B cell (primary cell): ENCODE results near the gene AUNIP. TPM values are rescaled to one million over a fixed set of nuclear protein-coding genes. Genes with fewer than 3 reads are reported as not detected.

ENCODE experiments used
- ATAC-seq: fragments of 200-7000 bp; cut with Tn5 transposase; one replicate; pipeline ENCODE4 v1.10.0; 2021; ENCODE audit warnings: low read depth, mild to moderate bottlenecking, moderate number of reproducible peaks, moderate library complexity
- CTCF ChIA-PET: fragments of 350-600 bp; sonication (Branson Sonifier 250); formaldehyde crosslinking; loops from one replicate; lab custom pipeline; 2021; ENCODE audit warnings: antibody characterized with exemption, inconsistent platforms; lab: Charles Lee
- POLR2A ChIA-PET: fragments of 350-600 bp; sonication (Branson Sonifier 250); formaldehyde crosslinking; loops from one replicate; lab custom pipeline; 2021; ENCODE audit warnings: antibody characterized with exemption; lab: Charles Lee
- DNase-seq: peaks from one replicate; pipeline ENCODE4 v3.0.0; 2013
- H2AFZ ChIP-seq: 2 replicates; pipeline ENCODE4 v1.6.1; 2012; ENCODE audit warnings: mild to moderate bottlenecking, low read depth, low read length; ENCODE audit not compliant: insufficient read depth, poor library complexity, severe bottlenecking
- H3K27ac ChIP-seq, 2 donors: 1 replicate in 1 of 2; 2 replicates in 1 of 2; pipeline ENCODE4 v1.5.1; 2012 to 2013; ENCODE audit warnings: low read length in 2 of 2, mild to moderate bottlenecking in 2 of 2, moderate library complexity in 1 of 2
- H3K27me3 ChIP-seq, 4 experiments: fragments of 200-600 bp in 1 of 4; sonication (generic) in 1 of 4; replicated peaks in 1 of 4; 1 replicate in 2 of 4; 2 replicates in 2 of 4; pipeline versions ENCODE4 v1.6.1 to v1.7.0; 2013 to 2016; ENCODE audit warnings: low read length in 3 of 4, mild to moderate bottlenecking in 2 of 4, mixed read lengths in 1 of 4, moderate library complexity in 1 of 4; ENCODE audit not compliant: insufficient read depth in 4 of 4, control insufficient read depth in 3 of 4; ENCODE audit errors: control extremely low read depth in 1 of 4
- H3K36me3 ChIP-seq, 2 experiments: replicated peaks in 1 of 2; 1 replicate in 1 of 2; 2 replicates in 1 of 2; pipeline versions ENCODE4 v1.6.1 to v1.7.1; 2013; ENCODE audit warnings: low read length in 1 of 2; ENCODE audit not compliant: insufficient read depth in 2 of 2, control insufficient read depth in 1 of 2; ENCODE audit errors: control extremely low read depth in 1 of 2, extremely low read depth in 1 of 2
- H3K4me1 ChIP-seq, 2 donors: fragments of 200-600 bp in 1 of 2; sonication (generic) in 1 of 2; 1 replicate in 1 of 2; 2 replicates in 1 of 2; pipeline versions ENCODE4 v1.5.1 to v1.6.1; 2013 to 2017; ENCODE audit warnings: low read length in 2 of 2; ENCODE audit not compliant: control insufficient read depth in 2 of 2, insufficient read depth in 2 of 2
- H3K4me2 ChIP-seq: replicated peaks from 2 replicates; pipeline ENCODE3; 2012; ENCODE audit warnings: mild to moderate bottlenecking, low read depth, low read length; ENCODE audit not compliant: poor library complexity, severe bottlenecking
- H3K4me3 ChIP-seq, 5 experiments: fragments of 200-600 bp in 1 of 5; sonication (generic) in 1 of 5; 1 replicate in 3 of 5; 2 replicates in 2 of 5; pipeline versions ENCODE4 v1.5.1 to v1.7.0; 2011 to 2016; ENCODE audit warnings: low read length in 4 of 5, mild to moderate bottlenecking in 4 of 5, low read depth in 2 of 5, control low read depth in 1 of 5, moderate library complexity in 1 of 5; ENCODE audit not compliant: insufficient read depth in 1 of 5; ENCODE audit errors: control extremely low read depth in 1 of 5, extremely low read depth in 1 of 5
- H3K79me2 ChIP-seq: fragments of 200-600 bp; sonication (generic); one replicate; pipeline ENCODE4 v1.6.0; 2016; ENCODE audit warnings: low read length; ENCODE audit not compliant: control insufficient read depth, insufficient read depth
- H3K9ac ChIP-seq: fragments of 200-600 bp; sonication (generic); 2 replicates; pipeline ENCODE4 v1.6.1; 2017; ENCODE audit warnings: mild to moderate bottlenecking, low read length, moderate library complexity
- H3K9me3 ChIP-seq, 3 donors: one replicate each; pipeline versions ENCODE4 v1.6.1 to v1.7.1; 2013; ENCODE audit warnings: low read length in 2 of 3; ENCODE audit not compliant: control insufficient read depth in 2 of 3, insufficient read depth in 1 of 3; ENCODE audit errors: control extremely low read depth in 1 of 3
- H4K20me1 ChIP-seq: 2 replicates; pipeline ENCODE4 v1.6.0; 2012; ENCODE audit warnings: mild to moderate bottlenecking, low read length; ENCODE audit not compliant: insufficient read depth, control insufficient read depth, poor library complexity, severe bottlenecking
- H3K27ac Mint-ChIP-seq: one replicate; pipeline ENCODE4 v1.8.0; 2021; ENCODE audit warnings: mixed read lengths
- H3K27me3 Mint-ChIP-seq: one replicate; pipeline ENCODE4 v1.8.0; 2021; ENCODE audit warnings: mixed read lengths
- H3K4me1 Mint-ChIP-seq: one replicate; pipeline ENCODE4 v1.8.0; 2021; ENCODE audit warnings: mixed read lengths
- H3K4me3 Mint-ChIP-seq: one replicate; pipeline ENCODE4 v1.8.0; 2021; ENCODE audit warnings: mixed read lengths
- H3K9me3 Mint-ChIP-seq: one replicate; pipeline ENCODE4 v1.8.0; 2022; ENCODE audit warnings: mixed read lengths; ENCODE audit not compliant: insufficient read depth
- EZH2 ChIP-seq: IDR thresholded peaks from 2 replicates; pipeline ENCODE4 v1.6.1; 2012; ENCODE audit warnings: borderline replicate concordance, low read depth, mild to moderate bottlenecking, moderate library complexity, low read length; ENCODE audit not compliant: insufficient read depth, poor library complexity, severe bottlenecking
- WGBS: methylation state at CpG from one replicate; pipeline ENCODE4 v1.1.5; 2013; ENCODE audit warnings: missing lambda C conversion rate; ENCODE audit not compliant: insufficient coverage; 5-methylcytosine and 5-hydroxymethylcytosine counted together
- intact Hi-C: fragments of 100-400 bp; cut with micrococcal nuclease; formaldehyde crosslinking; loops from one replicate; pipeline ENCODE4 v1.10.0; 2022
- polyA plus RNA-seq: library from polyadenylated mRNA; depleted of rRNA; stranded (reverse); fragments of >200 nt; gene quantifications from 2 replicates; pipeline ENCODE4 v1.2.3, GENCODE V29; 2012
- total RNA-seq, 2 donors: library from RNA; stranded (reverse); fragments of 120-200 nt in 1 of 2; gene quantifications; 1 replicate in 1 of 2; 2 replicates in 1 of 2; pipeline versions ENCODE4 v1.2.3 to v1.2.4, GENCODE V29; 2013 to 2022
- TF ChIP-seq, protein P1 (sequence below): fragments of 200-600 bp; IDR thresholded peaks from one replicate; pipeline ENCODE4 v1.8.0; 2022; ENCODE audit warnings: antibody characterized with exemption, mild to moderate bottlenecking

The AUNIP gene
- total and polyA plus RNA-seq, 2 donors (not counting 1 experiment from before 2014, with no cell fraction given) = 0.27 TPM; not detected in 1

DNA sequence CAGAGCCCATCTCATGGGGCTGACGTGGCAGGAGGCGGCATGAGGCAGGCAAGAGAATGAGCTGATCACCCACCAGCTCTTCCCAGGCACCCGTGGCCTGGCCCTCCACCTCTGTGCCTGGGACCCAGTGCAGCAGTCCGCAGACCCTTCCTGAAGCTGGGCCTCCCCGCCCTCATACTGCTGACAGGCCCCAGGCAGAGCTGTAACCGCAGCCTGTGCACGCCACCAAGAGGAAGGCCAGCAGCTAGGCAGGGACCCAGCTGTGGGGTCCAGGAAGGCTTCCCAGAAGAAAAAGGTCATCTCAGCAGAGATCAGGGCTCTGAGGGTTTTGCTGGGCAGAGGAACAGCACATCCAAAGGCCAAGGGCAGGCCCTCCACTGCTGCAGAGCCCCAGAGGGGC, 49.3 kb downstream of the AUNIP start:
- no peaks in the 10 kb centered on the region for H3K27me3 Mint-ChIP-seq
- no peak for TF ChIP-seq EZH2
- TF ChIP-seq, protein P1, sequence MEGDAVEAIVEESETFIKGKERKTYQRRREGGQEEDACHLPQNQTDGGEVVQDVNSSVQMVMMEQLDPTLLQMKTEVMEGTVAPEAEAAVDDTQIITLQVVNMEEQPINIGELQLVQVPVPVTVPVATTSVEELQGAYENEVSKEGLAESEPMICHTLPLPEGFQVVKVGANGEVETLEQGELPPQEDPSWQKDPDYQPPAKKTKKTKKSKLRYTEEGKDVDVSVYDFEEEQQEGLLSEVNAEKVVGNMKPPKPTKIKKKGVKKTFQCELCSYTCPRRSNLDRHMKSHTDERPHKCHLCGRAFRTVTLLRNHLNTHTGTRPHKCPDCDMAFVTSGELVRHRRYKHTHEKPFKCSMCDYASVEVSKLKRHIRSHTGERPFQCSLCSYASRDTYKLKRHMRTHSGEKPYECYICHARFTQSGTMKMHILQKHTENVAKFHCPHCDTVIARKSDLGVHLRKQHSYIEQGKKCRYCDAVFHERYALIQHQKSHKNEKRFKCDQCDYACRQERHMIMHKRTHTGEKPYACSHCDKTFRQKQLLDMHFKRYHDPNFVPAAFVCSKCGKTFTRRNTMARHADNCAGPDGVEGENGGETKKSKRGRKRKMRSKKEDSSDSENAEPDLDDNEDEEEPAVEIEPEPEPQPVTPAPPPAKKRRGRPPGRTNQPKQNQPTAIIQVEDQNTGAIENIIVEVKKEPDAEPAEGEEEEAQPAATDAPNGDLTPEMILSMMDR = no peak
- DNase-seq = no peak
- H2AFZ ChIP-seq = no peak overlapping the region
- peaks cover 17% of the 10 kb centered on the region for H3K4me1 Mint-ChIP-seq
- peak overlapping the region; percentile 50 for H3K4me2 ChIP-seq
- H3K9ac ChIP-seq = no peak overlapping the region
- H4K20me1 ChIP-seq = no peaks in the 10 kb centered on the region
- ATAC-seq = no peak
- no peak overlapping the region for H3K27ac ChIP-seq
- H3K9me3 ChIP-seq = no peaks in the 10 kb centered on the region
- no peak overlapping the region for H3K4me3 ChIP-seq
- 62% methylated on average over 7 of the region's 7 CpGs for whole genome bisulfite sequencing
- peaks cover 0 to 3% of the 10 kb centered on the region in 2 experiments for H3K36me3 ChIP-seq
- no peaks in the 10 kb centered on the region for H3K9me3 Mint-ChIP-seq
- H3K27ac Mint-ChIP-seq = no peak overlapping the region
- POLR2A ChIA-PET = interaction anchor here (0.6 to 1.5 kb wide), 3 partner anchors 9 to 245 kb away, joined by 3 to 4 read pairs (median 3); partner anchors contain the start of gene MTFR1L
- no peaks in the 10 kb centered on the region for H3K27me3 ChIP-seq
- intact Hi-C loops = loop anchor here (5.0 to 10.0 kb wide), 2 partner anchors 408 to 565 kb away; partner anchors contain the start of gene RSRP1
- CTCF ChIA-PET = interaction anchor here (0.9 to 6.1 kb wide), 15 partner anchors 8 to 306 kb away, joined by 3 to 59 read pairs (median 6); partner anchors contain the start of genes MTFR1L and SELENON
- peak overlapping the region; percentile 47 for H3K4me3 Mint-ChIP-seq
- H3K4me1 ChIP-seq = peaks cover 11 to 23% of the 10 kb centered on the region in 2 donors
- no peaks in the 10 kb centered on the region for H3K79me2 ChIP-seq

GRCh38 chr1:25809283-25809926, 49.9 kb downstream of the AUNIP start:
- WGBS = 42% methylated on average over 16 of the region's 18 CpGs
- peaks cover 0 to 3% of the 10 kb centered on the region in 2 experiments for H3K36me3 ChIP-seq
- intact Hi-C loops = no loop called here

More at GRCh38 chr1:25809283-25809926, 49.9 kb downstream of the AUNIP start:
- Mint-ChIP-seq H3K9me3 (no peaks in the 10 kb centered on the region), H3K27ac (peak overlapping the region; percentile 22), H3K4me1 (peaks cover 21% of the 10 kb centered on the region), H3K4me3 (peak overlapping the region; percentile 47), H3K27me3 (no peaks in the 10 kb centered on the region)
- Histone ChIP-seq H3K27me3 (no peaks in the 10 kb centered on the region), H4K20me1 (no peaks in the 10 kb centered on the region), H3K27ac (no peak overlapping the region), H2AFZ (no peak overlapping the region), H3K4me1 (peaks cover 11 to 23% of the 10 kb centered on the region in 2 donors), H3K4me2 (peak overlapping the region; percentile 50), H3K4me3 (no peak overlapping the region), H3K9me3 (no peaks in the 10 kb centered on the region), H3K79me2 (no peaks in the 10 kb centered on the region), H3K9ac (no peak overlapping the region)
- ATAC-seq = peak; percentile 50
- DNase-seq = peak; percentile 57
- CTCF ChIA-PET = interaction anchor here (1.2 to 6.1 kb wide), 13 partner anchors 8 to 306 kb away, joined by 3 to 59 read pairs (median 7); partner anchors contain the start of genes MTFR1L and SELENON
- TF ChIP-seq EZH2 = no peak
- TF ChIP-seq, protein P1 = no peak
- POLR2A ChIA-PET = interaction anchor here (0.6 to 1.5 kb wide), 3 partner anchors 8 to 244 kb away, joined by 3 to 4 read pairs (median 3); partner anchors contain the start of gene MTFR1L
